ENCODE measurements around the gene KLC1. TPM values are rescaled to one million over a fixed set of nuclear protein-coding genes. Genes with fewer than 3 reads are reported as not detected.

Gene KLC1
- total RNA-seq, 1 experiment from 2014 or later: 121 TPM

GRCh38 chr14:103704708-103705107 lies 75.7 kb downstream of the KLC1 start (continued):
- no peak for TF ChIP-seq SIN3A (IDR thresholded peaks at IDR 0.05; ENCODE audit: low read depth)
- no peak for TF ChIP-seq CEBPB (IDR thresholded peaks at IDR 0.05; ENCODE audit: low read depth)

GRCh38 chr14:103705118-103705503 lies 76.1 kb downstream of the KLC1 start:
- ChIA-PET RAD21 (ENCODE audit: low non-redundant PET in 1 of 2, low total read pairs in 2 of 2, uncharacterized antibody in 2 of 2, unreplicated experiment in 2 of 2) (no interaction called here), POLR2A (interaction anchor here (0.8 kb wide), 1 partner anchor 10 kb away, joined by 3 read pairs; the partner anchor contains the start of genes XRCC3 and ZFYVE21), CTCF (no interaction called here)
- intact Hi-C loops (cut with micrococcal nuclease): no loop called here
- Histone ChIP-seq H3K4me3 (replicated peaks in 1 of 2; ENCODE audit: low read depth in 1 of 2, low read length in 2 of 2) (no peak overlapping the region), H3K9me2 (ENCODE audit: insufficient read depth) (no peaks in the 10 kb centered on the region), H3K27ac (ENCODE audit: low read depth, low read length) (no peak overlapping the region), H2AFZ (ENCODE audit: low read depth, low read length, poor library complexity, severe bottlenecking) (no peak overlapping the region), H3K36me3 (ENCODE audit: control insufficient read depth in 1 of 2, insufficient read depth in 2 of 2, low read length in 2 of 2) (peaks cover 10 to 50% of the 10 kb centered on the region in 2 experiments; a peak in 3 of 4 replicates), H3K79me2 (ENCODE audit: insufficient read depth, low read length) (no peaks in the 10 kb centered on the region; the same call in 1 of the 2 replicates), H3K4me2 (ENCODE audit: low read length) (no peak overlapping the region), H3K4me1 (ENCODE audit: control insufficient read depth in 1 of 2, insufficient read depth in 2 of 2, low read length in 2 of 2) (no peaks in the 10 kb centered on the region), H3K9me3 (ENCODE audit: control insufficient read depth in 1 of 2, insufficient read depth in 1 of 2, low read depth in 1 of 2, low read length in 2 of 2) (no peaks in the 10 kb centered on the region), H3K27me3 (ENCODE audit: insufficient read depth, low read length) (no peaks in the 10 kb centered on the region), H4K20me1 (ENCODE audit: insufficient read depth) (peaks cover 7% of the 10 kb centered on the region; the same call in 1 of the 2 replicates), H3K9ac (ENCODE audit: low read length) (no peak overlapping the region)
- DNase-seq (ENCODE audit: low read depth, low spot score) (no peak), ATAC-seq (no peak)
- no TSS peak for BruUV-seq (replicated peaks)
- TF ChIP-seq YY1 (IDR thresholded peaks at IDR 0.05; ENCODE audit: extremely low read depth, insufficient replicate concordance, low read depth, low read length): no peak
- TF ChIP-seq EZH2 (IDR thresholded peaks at IDR 0.05): no peak
- TF ChIP-seq POLR2AphosphoS5 (IDR thresholded peaks at IDR 0.05; ENCODE audit: low read depth, low read length): peak; percentile 41; the same call in 1 of the 2 replicates

- ChIA-PET CTCF (no interaction called here), POLR2A (interaction anchor here (0.8 kb wide), 1 partner anchor 10 kb away, joined by 3 read pairs; the partner anchor contains the start of genes XRCC3 and ZFYVE21), RAD21 (ENCODE audit: low non-redundant PET in 1 of 2, low total read pairs in 2 of 2, uncharacterized antibody in 2 of 2, unreplicated experiment in 2 of 2) (no interaction called here)
- no TSS peak for BruUV-seq (replicated peaks)
- Histone ChIP-seq H3K36me3 (ENCODE audit: control insufficient read depth in 1 of 2, insufficient read depth in 2 of 2, low read length in 2 of 2) (peaks cover 10 to 50% of the 10 kb centered on the region in 2 experiments; a peak in 3 of 4 replicates), H3K4me1 (ENCODE audit: control insufficient read depth in 1 of 2, insufficient read depth in 2 of 2, low read length in 2 of 2) (no peaks in the 10 kb centered on the region), H3K79me2 (ENCODE audit: insufficient read depth, low read length) (peaks cover 2% of the 10 kb centered on the region; the same call in 1 of the 2 replicates), H3K9me3 (ENCODE audit: control insufficient read depth in 1 of 2, insufficient read depth in 1 of 2, low read depth in 1 of 2, low read length in 2 of 2) (no peaks in the 10 kb centered on the region), H4K20me1 (ENCODE audit: insufficient read depth) (peaks cover 8% of the 10 kb centered on the region; the same call in 1 of the 2 replicates), H3K9ac (ENCODE audit: low read length) (no peak overlapping the region), H3K9me2 (ENCODE audit: insufficient read depth) (no peaks in the 10 kb centered on the region), H3K4me2 (ENCODE audit: low read length) (no peak overlapping the region), H3K27ac (ENCODE audit: low read depth, low read length) (no peak overlapping the region), H3K4me3 (replicated peaks in 1 of 2; ENCODE audit: low read depth in 1 of 2, low read length in 2 of 2) (no peak overlapping the region), H3K27me3 (ENCODE audit: insufficient read depth, low read length) (no peaks in the 10 kb centered on the region), H2AFZ (ENCODE audit: low read depth, low read length, poor library complexity, severe bottlenecking) (no peak overlapping the region)
- no peak for ATAC-seq
- DNase-seq (ENCODE audit: low read depth, low spot score): no peak
- intact Hi-C loops (cut with micrococcal nuclease): no loop called here
- no peak for TF ChIP-seq ZFX (IDR thresholded peaks at IDR 0.05)
- no peak for TF ChIP-seq ZBTB33 (IDR thresholded peaks at IDR 0.05; ENCODE audit: extremely low read depth, insufficient replicate concordance, low read length)
- no peak for TF ChIP-seq TCF7L2 (IDR thresholded peaks at IDR 0.05; ENCODE audit: borderline replicate concordance, extremely low read depth, insufficient read depth, insufficient read length)
- no peak for TF ChIP-seq YY1 (IDR thresholded peaks at IDR 0.05; ENCODE audit: extremely low read depth, insufficient replicate concordance, low read depth, low read length)
- TF ChIP-seq FOSL1 (IDR thresholded peaks at IDR 0.05; ENCODE audit: low read depth): no peak
- no peak for TF ChIP-seq CBX3 (IDR thresholded peaks at IDR 0.05; ENCODE audit: low read depth)
- TF ChIP-seq CTCF (IDR thresholded peaks at IDR 0.05 in 2 of 3, conservative IDR thresholded peaks at IDR 0.05 in 1 of 3; ENCODE audit: borderline replicate concordance in 1 of 3, insufficient read depth in 1 of 3, low read depth in 2 of 3, low read length in 2 of 3): no peak
Observed at GRCh38 chr14:103705504-103706284, 76.7 kb downstream of the KLC1 start.

Measured in HCT116 (cell line).